PC-9 (cell line): ENCODE data around the gene ARIH1.

Source experiments
- EZH2 ChIP-seq: fragments of 200-600 bp; sonication (generic); IDR thresholded peaks from 2 replicates; pipeline ENCODE4 v1.8.0; 2017; ENCODE audit warnings: antibody characterized with exemption, low read depth
- TF ChIP-seq, protein P1 (sequence below): fragments of 200-600 bp; sonication (generic); conservative IDR thresholded peaks from 2 replicates; pipeline ENCODE4 v1.6.1; 2017; ENCODE audit warnings: mixed run types, antibody characterized with exemption, mild to moderate bottlenecking, moderate library complexity

- TF ChIP-seq, protein P1, sequence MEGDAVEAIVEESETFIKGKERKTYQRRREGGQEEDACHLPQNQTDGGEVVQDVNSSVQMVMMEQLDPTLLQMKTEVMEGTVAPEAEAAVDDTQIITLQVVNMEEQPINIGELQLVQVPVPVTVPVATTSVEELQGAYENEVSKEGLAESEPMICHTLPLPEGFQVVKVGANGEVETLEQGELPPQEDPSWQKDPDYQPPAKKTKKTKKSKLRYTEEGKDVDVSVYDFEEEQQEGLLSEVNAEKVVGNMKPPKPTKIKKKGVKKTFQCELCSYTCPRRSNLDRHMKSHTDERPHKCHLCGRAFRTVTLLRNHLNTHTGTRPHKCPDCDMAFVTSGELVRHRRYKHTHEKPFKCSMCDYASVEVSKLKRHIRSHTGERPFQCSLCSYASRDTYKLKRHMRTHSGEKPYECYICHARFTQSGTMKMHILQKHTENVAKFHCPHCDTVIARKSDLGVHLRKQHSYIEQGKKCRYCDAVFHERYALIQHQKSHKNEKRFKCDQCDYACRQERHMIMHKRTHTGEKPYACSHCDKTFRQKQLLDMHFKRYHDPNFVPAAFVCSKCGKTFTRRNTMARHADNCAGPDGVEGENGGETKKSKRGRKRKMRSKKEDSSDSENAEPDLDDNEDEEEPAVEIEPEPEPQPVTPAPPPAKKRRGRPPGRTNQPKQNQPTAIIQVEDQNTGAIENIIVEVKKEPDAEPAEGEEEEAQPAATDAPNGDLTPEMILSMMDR = no peak
- TF ChIP-seq EZH2 = no peak
Observed at GRCh38 chr15:72591361-72591760, 117.2 kb downstream of the ARIH1 start.
